MM.1S (cell line): ENCODE measurements around the gene KCNMA1.

Source experiments
- DNase-seq: peaks from one replicate; pipeline ENCODE4 v3.0.0-alpha.2; 2015
- H2AFZ ChIP-seq: fragments of 300-600 bp; sonication (generic); 2 replicates; pipeline ENCODE4 v1.6.0; 2016; ENCODE audit warnings: antibody characterized with exemption, low read length
- H3F3A ChIP-seq: fragments of 300-600 bp; sonication (generic); 2 replicates; pipeline ENCODE4 v1.6.1; 2016; ENCODE audit warnings: mild to moderate bottlenecking, antibody characterized with exemption, low read length, moderate library complexity, mixed read lengths; ENCODE audit not compliant: insufficient read depth
- H3K27ac ChIP-seq: fragments of 300-600 bp; sonication (generic); 2 replicates; pipeline ENCODE4 v1.5.1; 2016; ENCODE audit warnings: mild to moderate bottlenecking, low read length
- H3K27me3 ChIP-seq: fragments of 300-600 bp; sonication (generic); replicated peaks from 2 replicates; pipeline ENCODE4 v1.6.0; 2016; ENCODE audit warnings: low read length; ENCODE audit not compliant: insufficient read depth
- H3K36me3 ChIP-seq: fragments of 300-600 bp; sonication (generic); replicated peaks from 2 replicates; pipeline ENCODE4 v1.6.1; 2016; ENCODE audit warnings: mild to moderate bottlenecking, low read length, mixed read lengths; ENCODE audit not compliant: insufficient read depth
- H3K4me1 ChIP-seq: fragments of 300-600 bp; sonication (generic); 2 replicates; pipeline ENCODE4 v1.6.1; 2016; ENCODE audit warnings: low read length, mixed read lengths
- H3K4me2 ChIP-seq: fragments of 300-600 bp; sonication (generic); 2 replicates; pipeline ENCODE4 v1.6.0; 2016; ENCODE audit warnings: low read depth, low read length
- H3K4me3 ChIP-seq: fragments of 300-600 bp; sonication (generic); 2 replicates; pipeline ENCODE4 v1.5.1; 2016; ENCODE audit warnings: low read length, mixed read lengths
- H3K79me2 ChIP-seq: fragments of 300-600 bp; sonication (generic); 2 replicates; pipeline ENCODE4 v1.6.1; 2016; ENCODE audit warnings: mixed run types, low read length, mixed read lengths
- H3K9ac ChIP-seq: fragments of 300-600 bp; sonication (generic); 2 replicates; pipeline ENCODE4 v1.6.1; 2016; ENCODE audit warnings: low read length, mixed read lengths
- H3K9me2 ChIP-seq: fragments of 300-600 bp; sonication (generic); replicated peaks from 2 replicates; pipeline ENCODE4 v1.6.1; 2016; ENCODE audit warnings: mild to moderate bottlenecking, low read length, mixed read lengths; ENCODE audit not compliant: insufficient read depth
- H3K9me3 ChIP-seq: fragments of 300-600 bp; sonication (generic); replicated peaks from 2 replicates; pipeline ENCODE4 v1.6.1; 2016; ENCODE audit warnings: mild to moderate bottlenecking, low read length, mixed read lengths; ENCODE audit not compliant: insufficient read depth
- H4K20me1 ChIP-seq: fragments of 300-600 bp; sonication (generic); 2 replicates; pipeline ENCODE4 v1.6.1; 2016; ENCODE audit warnings: mild to moderate bottlenecking, low read length, moderate library complexity, mixed read lengths; ENCODE audit not compliant: insufficient read depth
- EZH2 ChIP-seq: fragments of 300-600 bp; sonication (generic); optimal IDR thresholded peaks from 2 replicates; pipeline ENCODE3; 2017; ENCODE audit warnings: low read depth, mild to moderate bottlenecking, antibody characterized with exemption, low read length, mixed read lengths
- EZH2phosphoT487 ChIP-seq: fragments of 300-600 bp; sonication (generic); IDR thresholded peaks from 2 replicates; pipeline ENCODE4 v1.6.1; 2018; ENCODE audit warnings: antibody characterized with exemption, low read length
- TF ChIP-seq, protein P1 (sequence below): fragments of 300-600 bp; sonication (generic); IDR thresholded peaks from 2 replicates; pipeline ENCODE4 v1.5.1; 2016; ENCODE audit warnings: antibody characterized with exemption, low read length, mixed read lengths

Gene KCNMA1

DNA sequence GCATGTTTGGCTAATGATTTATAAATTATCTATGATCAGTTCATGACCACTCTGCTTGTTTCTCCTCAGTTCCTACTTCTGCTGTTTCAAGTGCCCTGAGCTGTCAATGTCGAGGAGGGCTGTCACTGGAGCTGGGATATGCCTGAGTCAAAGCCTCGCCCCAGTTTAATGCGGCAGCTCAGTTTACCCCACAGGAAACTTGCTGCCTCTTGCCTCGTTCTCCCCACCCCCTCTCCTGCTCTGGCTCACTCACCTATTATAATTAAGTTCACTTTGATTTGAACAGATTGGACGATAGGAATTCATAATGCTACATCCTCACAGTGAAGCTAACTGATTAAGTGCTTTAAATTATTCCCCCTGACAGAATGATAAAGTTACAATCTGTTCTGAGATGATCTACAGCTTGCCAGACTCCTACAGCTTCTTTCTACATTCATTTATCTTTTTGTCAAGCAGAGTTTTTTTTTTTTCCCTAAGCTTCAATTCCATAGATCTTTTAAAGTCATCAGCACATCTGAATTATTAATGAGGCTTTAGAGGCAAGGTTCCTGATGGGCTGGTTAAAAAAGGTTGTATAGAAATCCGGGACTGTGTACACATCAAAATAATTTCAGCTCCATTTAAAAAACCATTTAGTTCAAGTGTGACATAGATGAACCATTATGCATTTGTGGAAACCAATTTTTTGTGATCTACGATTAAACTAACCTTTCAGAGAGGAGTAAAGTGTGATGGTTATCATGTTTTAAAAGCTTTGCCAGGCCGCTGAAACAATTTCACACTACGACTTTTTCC lies 758.3 kb downstream of the KCNMA1 start:
- H3K4me3 ChIP-seq, result no peak overlapping the region
- H2AFZ ChIP-seq, result no peak overlapping the region
- no peaks in the 10 kb centered on the region for H3K27me3 ChIP-seq
- TF ChIP-seq, protein P1, sequence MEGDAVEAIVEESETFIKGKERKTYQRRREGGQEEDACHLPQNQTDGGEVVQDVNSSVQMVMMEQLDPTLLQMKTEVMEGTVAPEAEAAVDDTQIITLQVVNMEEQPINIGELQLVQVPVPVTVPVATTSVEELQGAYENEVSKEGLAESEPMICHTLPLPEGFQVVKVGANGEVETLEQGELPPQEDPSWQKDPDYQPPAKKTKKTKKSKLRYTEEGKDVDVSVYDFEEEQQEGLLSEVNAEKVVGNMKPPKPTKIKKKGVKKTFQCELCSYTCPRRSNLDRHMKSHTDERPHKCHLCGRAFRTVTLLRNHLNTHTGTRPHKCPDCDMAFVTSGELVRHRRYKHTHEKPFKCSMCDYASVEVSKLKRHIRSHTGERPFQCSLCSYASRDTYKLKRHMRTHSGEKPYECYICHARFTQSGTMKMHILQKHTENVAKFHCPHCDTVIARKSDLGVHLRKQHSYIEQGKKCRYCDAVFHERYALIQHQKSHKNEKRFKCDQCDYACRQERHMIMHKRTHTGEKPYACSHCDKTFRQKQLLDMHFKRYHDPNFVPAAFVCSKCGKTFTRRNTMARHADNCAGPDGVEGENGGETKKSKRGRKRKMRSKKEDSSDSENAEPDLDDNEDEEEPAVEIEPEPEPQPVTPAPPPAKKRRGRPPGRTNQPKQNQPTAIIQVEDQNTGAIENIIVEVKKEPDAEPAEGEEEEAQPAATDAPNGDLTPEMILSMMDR, result no peak
- no peak for TF ChIP-seq EZH2phosphoT487
- no peak for TF ChIP-seq EZH2
- H3K4me1 ChIP-seq, result peaks cover 15% of the 10 kb centered on the region
- peaks cover 3% of the 10 kb centered on the region; the same call in 1 of the 2 replicates for H3F3A ChIP-seq
- H3K27ac ChIP-seq, result no peak overlapping the region
- no peaks in the 10 kb centered on the region for H4K20me1 ChIP-seq
- no peaks in the 10 kb centered on the region for H3K9me3 ChIP-seq
- H3K79me2 ChIP-seq, result no peaks in the 10 kb centered on the region
- H3K9ac ChIP-seq, result no peak overlapping the region
- H3K4me2 ChIP-seq, result no peak overlapping the region
- H3K36me3 ChIP-seq, result no peaks in the 10 kb centered on the region
- no peaks in the 10 kb centered on the region for H3K9me2 ChIP-seq
- DNase-seq, result no peak

- TF ChIP-seq EZH2phosphoT487 (no peak), EZH2 (no peak)
- TF ChIP-seq, protein P1, result no peak
- no peak overlapping the region for H3K27ac ChIP-seq
- no peaks in the 10 kb centered on the region for H3K27me3 ChIP-seq
- DNase-seq, result no peak
- no peak overlapping the region for H3K9ac ChIP-seq
- no peaks in the 10 kb centered on the region for H4K20me1 ChIP-seq
- no peaks in the 10 kb centered on the region for H3K9me3 ChIP-seq
- no peak overlapping the region for H2AFZ ChIP-seq
- no peaks in the 10 kb centered on the region for H3K36me3 ChIP-seq
- H3K9me2 ChIP-seq, result no peaks in the 10 kb centered on the region
- H3K4me2 ChIP-seq, result no peak overlapping the region
- no peaks in the 10 kb centered on the region for H3K79me2 ChIP-seq
- H3F3A ChIP-seq, result peaks cover 3% of the 10 kb centered on the region; the same call in 1 of the 2 replicates
- H3K4me3 ChIP-seq, result no peak overlapping the region
- H3K4me1 ChIP-seq, result peaks cover 15% of the 10 kb centered on the region
These were observed 759.1 kb downstream of the KCNMA1 start for GRCh38 chr10:76878514-76878913.

GRCh38 chr10:76874896-76875295 lies 762.7 kb downstream of the KCNMA1 start:
- H3F3A ChIP-seq, result no peaks in the 10 kb centered on the region
- no peak overlapping the region for H3K4me3 ChIP-seq
- no peak overlapping the region for H2AFZ ChIP-seq
- H3K79me2 ChIP-seq, result no peaks in the 10 kb centered on the region
- no peaks in the 10 kb centered on the region for H3K36me3 ChIP-seq
- no peaks in the 10 kb centered on the region for H3K27me3 ChIP-seq
- no peak for DNase-seq
- no peak overlapping the region for H3K27ac ChIP-seq
- no peaks in the 10 kb centered on the region for H3K4me1 ChIP-seq
- H3K9me3 ChIP-seq, result no peaks in the 10 kb centered on the region
- no peak overlapping the region for H3K4me2 ChIP-seq
- H3K9me2 ChIP-seq, result no peaks in the 10 kb centered on the region
- H3K9ac ChIP-seq, result no peak overlapping the region
- TF ChIP-seq, protein P1, result no peak
- TF ChIP-seq EZH2phosphoT487, result no peak
- no peaks in the 10 kb centered on the region for H4K20me1 ChIP-seq
